Occipital lobe (tissue), 2 donors: ENCODE measurements around the gene NUP85. TPM values are rescaled to one million over a fixed set of nuclear protein-coding genes. Genes with fewer than 3 reads are reported as not detected.
A peak's percentile ranks its signal among the peaks of the same experiment; 100 is the strongest.
"Not testable (repeated sequence)": the region's sequence is repeated elsewhere in the genome, so short reads cannot be mapped to it uniquely, and the experiment has no call there.

Experiments
- DNase-seq: peaks from one replicate; lab custom pipeline; 2025; lab: John Stamatoyannopoulos, UW
- total RNA-seq: library from RNA; depleted of rRNA; stranded (reverse); fragments of >200 nt; gene quantifications from one replicate; pipeline ENCODE4 v1.2.3, GENCODE V29; 2014

The NUP85 gene
- total RNA-seq, 1 donor from 2014 or later, result 25.1 TPM

DNA sequence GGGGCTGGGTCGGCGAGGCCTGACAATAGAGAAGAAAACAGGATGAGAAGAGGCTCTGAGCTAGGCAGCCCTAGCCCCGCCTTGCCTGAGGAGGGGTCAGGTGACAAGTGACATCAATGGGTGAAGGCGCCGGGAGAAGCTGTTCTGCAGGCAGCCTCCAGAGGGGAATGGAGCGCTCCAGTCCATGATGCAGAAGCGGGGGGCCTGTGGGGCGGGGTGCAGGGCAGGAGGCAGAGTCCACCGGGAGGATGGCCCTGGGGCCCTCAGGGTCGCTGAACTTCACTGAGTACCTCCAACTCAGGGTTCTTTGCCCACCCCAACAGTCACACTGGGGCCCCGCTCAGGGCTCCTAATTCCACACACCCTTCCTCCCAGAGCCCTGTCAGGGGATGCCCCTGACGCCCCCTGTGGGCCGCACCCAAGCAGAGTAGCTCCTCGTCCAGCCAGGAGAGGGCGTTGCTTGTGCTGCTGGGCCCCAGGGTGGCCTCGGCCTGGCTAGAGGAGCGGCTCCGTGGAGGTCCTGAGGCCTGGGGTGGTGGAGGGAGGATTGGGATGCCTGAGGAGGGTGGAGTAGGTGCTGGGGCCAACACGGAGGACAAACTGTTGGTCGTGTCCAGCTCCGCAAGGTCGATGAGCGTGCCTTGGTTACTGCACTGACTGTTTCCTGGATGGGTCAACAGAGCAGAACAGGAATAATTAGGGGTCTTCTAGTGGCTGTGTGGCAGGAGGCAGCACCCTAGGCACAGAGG lies 35.1 kb downstream of the NUP85 start:
- DNase-seq, result no peak

DNA sequence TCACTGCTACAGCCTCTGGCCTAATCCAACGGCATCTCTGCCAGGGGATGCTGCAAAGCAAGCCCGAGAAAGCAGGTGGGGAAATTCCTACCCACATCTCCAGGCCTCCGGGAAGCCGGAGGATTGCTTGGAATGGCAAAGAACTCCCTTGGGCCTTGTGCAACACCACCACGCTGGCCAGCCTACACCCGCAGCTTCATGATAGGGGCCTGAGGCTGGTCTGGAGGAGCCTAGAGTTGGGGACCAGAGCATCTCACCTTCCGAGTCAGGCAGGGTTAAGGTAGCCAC lies 35.6 kb downstream of the NUP85 start:
- DNase-seq, result no peak

DNA sequence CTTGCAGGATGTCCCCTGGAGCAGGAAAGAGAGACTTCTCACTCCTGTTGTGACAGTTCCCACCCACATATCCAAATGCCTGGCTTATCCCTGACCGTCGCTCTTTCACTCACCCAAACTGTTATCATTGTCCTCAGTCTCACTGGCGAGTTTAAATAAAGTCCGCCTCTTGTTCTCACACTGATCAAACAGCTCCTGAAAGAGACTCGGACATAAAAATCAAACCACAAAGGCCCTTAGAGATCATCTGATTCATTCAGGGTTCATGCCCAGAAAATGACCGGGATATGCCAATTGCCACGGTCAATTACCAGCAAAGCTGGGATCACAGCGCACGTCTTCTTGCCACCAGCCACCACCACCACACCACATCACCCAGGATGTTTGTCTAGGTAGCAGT lies 36.0 kb downstream of the NUP85 start:
- no peak for DNase-seq

DNA sequence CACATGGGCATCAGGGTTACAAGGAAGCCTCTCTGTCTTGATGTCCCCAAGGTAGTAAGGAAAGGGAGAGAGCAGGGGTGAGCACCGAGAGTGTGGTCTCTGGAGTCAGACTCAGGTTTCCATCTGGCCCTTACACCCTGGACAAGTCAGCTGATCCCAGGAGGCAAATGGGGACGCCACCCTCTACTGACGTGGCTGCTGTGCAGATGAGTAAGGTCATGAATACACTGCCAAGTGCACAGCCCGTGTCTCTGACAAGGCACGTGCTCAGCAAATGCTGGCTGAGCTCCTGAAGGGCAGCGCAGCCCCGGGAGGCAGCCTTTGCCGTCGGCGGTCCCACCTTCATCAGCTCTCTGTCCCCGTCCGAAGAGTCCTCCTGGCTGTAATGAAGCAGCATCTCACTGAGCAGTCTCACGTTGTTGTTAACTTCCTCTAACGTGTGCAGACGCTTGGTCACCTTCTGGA lies 36.5 kb downstream of the NUP85 start:
- DNase-seq, result no peak

DNA sequence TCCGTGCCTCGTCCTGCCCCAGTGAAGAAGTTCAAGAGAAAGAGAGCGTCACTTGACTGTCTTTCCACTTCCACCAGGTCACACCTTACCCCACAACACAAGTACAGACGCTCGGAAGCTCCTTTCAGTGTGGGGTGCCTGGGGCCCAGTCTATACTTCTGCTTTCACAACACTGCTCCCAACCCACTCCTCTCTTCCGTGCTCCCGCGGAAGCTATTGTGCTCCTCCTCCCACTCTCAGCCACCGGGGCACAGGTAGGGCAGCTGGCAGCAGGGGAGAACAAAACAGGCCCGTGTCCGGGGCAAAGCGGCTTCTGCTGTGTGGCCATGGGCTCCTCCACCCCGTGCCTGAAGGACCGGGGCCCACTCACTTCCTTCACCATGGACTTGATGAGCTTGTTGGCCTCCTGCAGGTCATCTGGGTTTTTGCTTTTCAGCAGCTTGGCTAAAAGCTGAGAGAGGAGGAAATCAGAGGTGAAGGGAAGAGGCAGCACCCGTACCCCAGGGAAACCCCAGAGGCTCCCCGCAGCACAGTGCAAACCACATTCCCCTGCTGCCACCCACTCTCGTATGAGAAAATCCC lies 37.1 kb downstream of the NUP85 start:
- DNase-seq, result no peak

DNA sequence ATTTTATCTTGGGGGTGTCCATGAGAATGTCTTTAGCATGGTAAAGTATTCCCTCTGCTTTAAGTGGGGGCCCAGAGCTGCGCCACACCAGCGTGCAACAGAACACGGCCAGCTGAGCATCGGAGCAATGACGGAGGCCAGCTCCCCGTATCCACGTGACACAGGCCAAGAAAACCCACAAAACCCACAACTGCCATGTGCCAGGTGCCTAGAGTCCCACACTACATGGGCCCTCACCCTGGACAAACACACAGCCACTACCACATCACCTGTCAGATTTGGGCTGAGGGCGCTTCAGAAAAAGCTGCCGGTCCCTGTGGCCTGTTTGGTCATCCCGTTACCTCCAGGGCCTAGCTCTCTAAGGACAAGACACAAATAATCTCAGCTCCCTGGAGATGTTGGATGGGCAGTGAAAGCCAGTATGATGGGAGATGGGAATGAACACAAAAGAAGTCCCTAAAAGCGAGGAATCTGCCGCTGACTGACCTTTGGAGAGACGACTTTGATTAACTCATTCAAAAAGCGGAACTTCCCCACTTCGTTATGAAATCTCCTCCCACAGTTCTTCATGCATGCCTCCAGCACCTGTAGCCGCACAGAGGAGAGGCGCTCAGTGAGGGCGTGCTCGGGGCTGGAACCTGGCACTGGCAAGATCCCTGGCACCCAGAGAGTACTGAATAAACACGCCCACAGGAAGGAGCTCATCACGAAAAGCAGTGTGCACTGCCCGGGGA lies 38.8 kb downstream of the NUP85 start:
- no peak for DNase-seq

DNA sequence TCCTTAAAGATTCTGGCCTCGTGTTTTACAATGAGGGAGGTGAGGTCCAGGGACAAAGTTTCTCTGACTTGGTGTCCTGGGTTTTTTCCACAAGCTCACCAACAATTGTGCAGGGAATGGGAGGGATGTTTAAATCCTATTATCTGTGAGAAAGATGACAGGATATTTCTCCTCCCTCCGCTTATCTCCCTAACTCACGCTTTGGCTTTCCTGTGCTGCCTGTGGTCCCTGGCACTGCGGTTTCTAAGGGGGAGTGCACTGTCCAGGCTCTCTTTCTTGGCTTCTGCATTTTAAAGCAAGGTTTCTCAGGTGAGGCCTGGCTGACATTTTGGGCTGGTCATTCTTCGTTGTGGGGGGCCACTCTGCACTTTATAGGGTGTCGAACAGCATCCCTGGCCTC lies 39.5 kb downstream of the NUP85 start:
- DNase-seq, result no peak

DNA sequence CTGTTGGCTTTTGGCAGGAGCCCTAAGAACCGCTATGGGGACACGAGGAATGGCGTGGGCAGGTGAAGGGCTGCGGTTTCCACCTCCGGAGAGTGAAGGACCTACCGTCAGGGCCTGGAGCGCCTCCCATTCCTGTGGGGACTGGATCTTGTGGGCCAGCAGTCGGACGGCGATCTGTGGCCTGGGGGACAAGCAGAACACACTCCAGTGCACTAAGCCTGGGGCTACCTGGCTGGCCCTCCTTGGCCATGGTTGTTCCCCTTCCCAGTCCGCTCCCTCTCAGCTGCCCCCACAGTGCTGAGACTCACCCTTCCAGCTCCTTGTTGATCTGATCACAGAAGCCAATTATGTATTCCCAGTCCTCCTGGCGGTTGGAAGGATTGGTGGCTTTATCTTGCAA lies 40.9 kb downstream of the NUP85 start:
- no peak for DNase-seq

DNA sequence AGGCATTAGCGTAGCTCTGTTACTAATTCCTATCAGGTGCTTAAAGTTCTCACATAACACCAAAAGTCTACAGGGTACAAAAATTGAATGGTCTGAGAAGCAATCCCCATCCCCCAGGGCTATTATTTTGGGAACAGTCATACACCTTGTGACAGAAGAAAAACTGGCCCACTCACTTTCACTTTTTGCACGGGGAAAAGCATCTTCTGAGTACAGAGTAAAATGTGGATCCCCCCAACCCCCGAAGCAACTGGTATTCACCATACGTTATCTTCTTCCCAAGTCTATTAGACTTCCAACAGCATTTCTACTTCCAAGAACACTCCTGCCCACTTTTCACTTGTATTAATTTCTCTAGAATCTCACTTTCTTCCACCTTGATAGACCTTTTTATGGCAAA lies 44.1 kb downstream of the NUP85 start:
- no peak for DNase-seq

DNA sequence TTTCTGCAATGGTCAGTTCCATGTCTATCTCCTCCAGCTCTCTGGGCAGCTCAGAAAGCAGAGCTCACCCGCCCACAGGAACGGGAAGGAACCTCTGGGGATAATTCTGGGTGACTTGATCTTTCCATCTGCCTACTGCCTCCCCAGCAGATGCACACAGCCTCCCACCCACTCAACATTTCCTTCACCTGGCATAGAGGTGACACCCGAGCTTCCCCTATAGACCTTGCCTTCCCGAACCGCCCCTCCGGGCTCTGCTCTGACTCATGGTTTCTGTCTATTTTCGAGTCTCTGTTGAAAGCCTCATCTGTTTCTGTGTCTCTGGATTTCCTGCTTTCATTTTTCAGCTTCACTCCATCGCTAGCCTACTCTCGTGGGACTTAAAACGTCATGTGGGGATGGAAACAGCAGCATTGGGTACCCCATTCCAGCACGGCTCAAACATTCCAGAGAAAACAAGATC lies 44.6 kb downstream of the NUP85 start:
- DNase-seq, result no peak

DNA sequence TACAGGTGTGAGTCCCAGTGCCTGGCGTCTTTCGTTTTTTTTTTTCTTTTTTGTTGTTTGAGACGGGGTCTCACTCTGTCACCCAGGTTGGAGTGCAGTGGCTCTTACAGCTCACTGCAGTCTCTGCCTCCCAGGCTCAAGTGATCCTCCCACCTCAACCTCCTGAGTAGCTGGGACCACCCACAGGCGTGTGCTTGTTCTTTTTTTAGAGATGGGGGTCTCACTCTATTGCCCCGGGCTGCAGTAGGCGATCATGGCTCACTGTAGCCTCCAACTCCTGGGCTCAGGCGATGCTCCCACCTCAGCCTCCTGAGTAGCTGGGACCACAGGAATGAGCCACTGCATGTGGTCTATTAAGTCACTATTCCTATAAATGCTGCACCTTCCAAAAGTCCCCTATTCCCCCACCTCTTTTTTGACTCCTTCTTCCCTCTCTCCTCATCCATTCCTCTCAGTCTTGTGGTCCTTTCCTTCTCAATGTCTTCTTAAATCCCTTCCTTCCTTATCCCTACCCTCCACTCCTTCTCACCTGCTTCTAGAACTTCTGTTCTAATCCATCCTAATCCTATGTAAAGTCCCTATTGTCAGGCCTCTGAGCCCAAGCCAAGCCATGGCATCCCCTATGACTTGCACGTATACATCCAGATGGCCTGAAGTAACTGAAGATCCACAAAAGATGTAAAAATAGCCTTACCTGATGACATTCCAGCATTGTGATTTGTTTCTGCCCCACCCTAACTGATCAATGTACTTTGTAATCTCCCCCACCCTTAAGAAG lies 46.7 kb downstream of the NUP85 start:
- DNase-seq, result no peak

DNA sequence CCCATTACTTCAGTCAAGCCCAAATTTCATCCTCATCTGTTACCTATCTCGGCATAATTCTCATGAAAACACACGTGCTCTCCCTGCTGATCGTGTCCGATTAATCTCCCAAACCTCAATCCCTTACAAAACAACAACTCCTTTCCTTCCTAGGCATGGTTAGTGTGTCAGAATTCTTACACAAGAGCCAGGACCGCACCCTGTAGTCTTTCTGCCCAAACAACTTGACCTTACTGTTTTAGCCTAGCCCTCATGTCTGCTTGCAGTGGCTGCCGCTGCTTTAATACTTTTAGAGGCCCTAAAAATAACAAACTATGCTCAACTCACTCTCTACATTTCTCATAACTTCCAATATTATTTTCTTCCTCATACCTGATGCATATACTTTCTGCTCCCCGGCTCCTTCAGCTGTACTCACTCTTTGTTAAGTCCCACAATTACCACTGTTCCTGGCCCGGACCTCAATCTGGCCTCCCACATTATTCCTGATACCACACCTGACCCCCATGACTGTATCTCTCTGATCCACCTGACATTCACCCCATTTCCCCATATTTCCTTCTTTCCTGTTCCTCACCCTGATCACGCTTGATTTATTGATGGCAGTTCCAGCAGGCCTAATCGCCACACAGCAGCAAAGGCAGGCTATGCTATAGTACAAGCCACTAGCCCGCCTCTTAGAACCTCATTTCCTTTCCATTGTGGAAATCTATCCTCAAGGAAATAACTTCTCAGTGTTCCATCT lies 50.6 kb downstream of the NUP85 start:
- not testable (repeated sequence) for DNase-seq

DNA sequence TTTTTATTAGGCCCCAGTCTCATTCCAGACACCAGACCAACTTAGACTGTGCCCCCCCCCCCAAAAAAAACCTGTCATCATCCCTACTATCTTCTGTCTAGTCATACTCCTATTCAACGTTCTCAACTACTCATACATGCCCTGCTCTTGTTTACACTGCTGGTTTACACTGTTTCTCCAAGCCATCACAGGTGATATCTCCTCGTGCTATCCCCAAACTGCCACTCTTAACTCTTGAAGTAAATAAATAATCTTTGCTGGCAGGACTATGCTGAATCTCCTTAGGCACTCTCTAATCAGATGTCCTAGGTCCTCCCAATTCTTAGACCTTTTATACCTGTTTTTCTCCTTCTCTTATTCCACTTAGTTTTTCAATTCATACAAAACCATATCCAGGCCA lies 51.7 kb downstream of the NUP85 start:
- DNase-seq, result not testable (repeated sequence)

DNA sequence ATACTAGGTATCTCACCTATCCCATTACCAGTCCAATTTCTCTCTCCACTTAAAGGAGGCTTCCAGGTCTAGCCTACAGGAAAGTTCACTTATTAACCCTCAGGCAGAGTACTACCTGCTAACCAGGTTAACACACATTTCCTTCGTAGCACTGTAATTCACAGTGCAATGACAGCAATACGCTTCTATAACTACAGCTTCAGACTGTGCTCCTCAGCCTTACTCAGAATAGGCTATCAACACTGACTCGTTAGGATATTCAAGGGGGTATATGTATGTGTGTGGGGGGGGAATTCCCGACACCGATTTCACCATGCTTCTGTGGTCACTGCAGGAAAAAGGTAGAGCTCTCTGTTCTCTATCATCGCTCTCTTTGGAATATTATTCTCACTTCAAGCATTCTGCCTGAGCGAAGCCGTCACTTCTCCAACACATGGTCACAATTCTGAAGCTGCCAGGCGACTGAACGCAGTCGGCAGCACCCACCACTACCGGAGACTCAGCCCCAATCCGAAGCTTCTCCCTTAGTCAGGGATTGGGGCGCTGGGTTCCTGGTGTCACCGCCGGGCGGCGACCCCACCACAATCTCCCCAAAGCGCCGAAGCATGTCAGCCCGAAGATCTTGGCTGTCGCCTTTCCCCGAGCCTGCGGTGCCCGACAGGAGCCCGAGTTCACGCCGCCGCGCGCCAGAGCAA lies 55.3 kb downstream of the NUP85 start:
- DNase-seq, result no peak

DNA sequence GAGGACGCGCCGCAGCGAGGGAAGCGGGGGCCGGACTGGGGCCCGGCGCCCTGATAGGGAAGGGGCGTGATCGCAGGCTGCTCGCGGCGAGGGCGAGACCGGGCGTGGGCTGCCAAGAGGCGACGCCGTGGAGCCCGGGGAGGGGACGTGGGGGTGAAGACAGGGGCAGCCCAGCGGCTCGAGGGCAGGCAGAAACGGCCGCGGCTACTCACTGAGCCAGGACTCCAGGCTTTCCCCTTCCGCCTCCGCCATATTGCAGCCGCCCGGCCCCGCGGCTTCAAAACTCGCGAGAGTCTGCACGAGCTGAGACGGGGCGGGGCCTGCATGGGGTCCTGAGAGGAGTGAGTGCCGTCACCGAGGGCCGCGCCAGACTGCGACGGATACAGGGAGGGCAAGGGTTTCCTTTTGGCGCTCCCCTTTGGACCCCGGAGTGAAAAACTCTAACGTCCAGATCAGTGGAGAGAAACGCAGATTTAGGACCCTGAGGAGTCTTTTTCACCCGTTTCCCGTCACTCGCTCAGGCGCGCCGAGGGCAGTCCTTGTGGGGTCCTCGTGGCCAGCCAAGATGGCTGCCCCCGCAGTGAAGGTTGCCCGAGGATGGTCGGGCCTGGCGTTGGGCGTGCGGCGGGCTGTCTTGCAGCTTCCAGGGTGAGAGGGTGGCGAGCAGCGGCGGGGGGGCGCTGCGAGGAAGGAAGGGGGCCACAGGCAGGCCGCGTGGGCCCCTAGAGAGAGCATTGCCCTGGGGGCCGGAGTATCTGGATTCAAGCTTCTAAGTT lies 56.0 kb downstream of the NUP85 start, which contains the start of the genes GGA3 and MRPS7:
Gene GGA3 (minus strand): TSS at position 271 of the 776 bp plus-strand sequence. CDS start 19 bp downstream, at position 252.
Gene MRPS7 (plus strand): TSS at position 544 of the 776 bp plus-strand sequence. CDS start 22 bp downstream, at position 566.
- DNase-seq, result peak; percentile 92

DNA sequence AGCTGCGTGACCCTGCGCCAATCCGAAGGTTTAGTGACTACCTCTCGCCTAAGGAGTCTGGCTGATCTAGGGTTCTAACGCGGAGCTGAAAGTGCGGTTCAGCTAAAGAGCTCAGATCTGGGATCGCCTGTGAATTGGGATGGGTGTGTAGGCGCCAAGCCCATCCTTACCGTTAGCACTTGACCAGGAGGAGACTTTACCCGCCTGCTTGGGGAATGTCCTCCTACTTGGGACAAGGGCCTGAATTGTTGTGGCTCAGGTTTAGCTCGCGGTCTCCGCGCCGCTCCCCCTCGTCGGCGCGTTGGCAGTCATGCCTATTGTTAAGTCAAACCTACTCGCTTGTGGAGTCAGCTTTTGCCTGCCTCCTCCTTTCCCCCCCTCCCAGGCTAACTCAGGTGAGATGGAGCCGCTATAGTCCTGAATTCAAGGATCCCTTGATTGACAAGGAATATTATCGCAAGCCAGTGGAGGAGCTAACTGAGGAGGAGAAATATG lies 56.7 kb downstream of the NUP85 start:
- DNase-seq, result no peak

DNA sequence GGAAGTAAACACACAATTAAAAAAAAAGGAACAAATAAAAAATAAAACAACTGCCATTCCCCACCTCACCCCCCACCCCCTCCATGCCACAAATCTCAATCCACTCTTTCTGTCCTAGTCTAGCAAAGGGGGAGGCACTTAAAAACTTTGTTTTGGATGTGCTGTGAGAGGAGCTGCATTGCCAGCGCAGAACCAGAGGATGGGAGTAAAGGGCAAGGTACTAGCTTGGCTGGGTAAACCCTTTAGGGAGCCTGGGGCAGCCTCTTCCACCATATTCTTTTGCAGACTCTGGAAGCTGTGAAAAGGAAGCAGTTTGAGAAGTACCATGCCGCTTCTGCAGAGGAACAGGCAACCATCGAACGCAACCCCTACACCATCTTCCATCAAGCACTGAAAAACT lies 57.6 kb downstream of the NUP85 start:
- DNase-seq, result no peak

DNA sequence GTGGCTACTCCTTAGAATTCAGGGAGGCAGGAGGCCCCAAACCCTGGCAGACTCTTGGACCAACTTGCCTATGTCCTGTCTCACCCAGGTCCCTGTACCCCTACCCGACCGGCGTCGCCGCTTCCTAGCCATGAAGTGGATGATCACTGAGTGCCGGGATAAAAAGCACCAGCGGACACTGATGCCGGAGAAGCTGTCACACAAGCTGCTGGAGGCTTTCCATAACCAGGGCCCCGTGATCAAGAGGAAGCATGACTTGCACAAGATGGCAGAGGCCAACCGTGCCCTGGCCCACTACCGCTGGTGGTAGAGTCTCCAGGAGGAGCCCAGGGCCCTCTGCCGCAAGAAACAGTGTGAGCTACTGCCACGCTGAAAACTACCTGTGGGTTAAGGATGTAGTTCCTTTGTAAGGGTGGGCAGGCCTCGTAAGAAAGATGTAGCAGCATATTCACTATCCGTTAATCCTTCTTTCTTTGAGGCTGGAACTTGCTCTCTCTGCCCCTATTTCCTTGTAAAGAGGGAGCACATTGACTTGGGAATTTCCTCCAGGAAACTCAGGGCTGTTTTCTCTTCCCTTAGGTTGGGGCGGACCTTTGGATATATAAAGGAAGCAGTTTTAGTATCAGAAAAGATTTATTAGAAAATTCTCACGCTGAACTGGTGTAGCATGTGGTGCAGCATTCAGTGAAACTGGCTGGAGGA lies 60.3 kb downstream of the NUP85 start:
- DNase-seq, result no peak
